Adrenal gland (tissue), 12 donors: ENCODE results near the gene CLEC11A. TPM values are rescaled to one million over a fixed set of nuclear protein-coding genes. Genes with fewer than 3 reads are reported as not detected.
"Not testable (repeated sequence)": the region's sequence is repeated elsewhere in the genome, so short reads cannot be mapped to it uniquely, and the experiment has no call there.

ENCODE experiments used
- DNase-seq, 7 donors: peaks; one replicate each; pipeline ENCODE4 v3.0.0-alpha.2; 2019 to 2020
- H3K27ac ChIP-seq, 5 donors: fragments of 200-600 bp; sonication (generic) in 4 of 5; 1 replicate in 3 of 5; 2 replicates in 2 of 5; pipeline versions ENCODE4 v1.5.1 to v1.8.0; 2016 to 2020; ENCODE audit warnings: mild to moderate bottlenecking in 1 of 5
- H3K27me3 ChIP-seq: fragments of 200-600 bp; 2 replicates; pipeline ENCODE4 v1.8.0; 2021
- H3K36me3 ChIP-seq, 2 donors: fragments of 200-600 bp; replicated peaks in 1 of 2; 1 replicate in 1 of 2; 2 replicates in 1 of 2; pipeline versions ENCODE4 v1.5.1 to v1.8.0; 2018 to 2022
- H3K4me1 ChIP-seq, 2 donors: fragments of 200-600 bp; replicated peaks in 1 of 2; 1 replicate in 1 of 2; 2 replicates in 1 of 2; pipeline versions ENCODE4 v1.5.1 to v1.8.0; 2018 to 2021
- H3K4me3 ChIP-seq, 4 donors: fragments of 200-600 bp; sonication (generic) in 3 of 4; one replicate each; pipeline ENCODE4 v1.5.1; 2016 to 2018
- H3K9me3 ChIP-seq, 3 donors: fragments of 200-600 bp; sonication (generic) in 1 of 3; replicated peaks in 1 of 3; 1 replicate in 2 of 3; 2 replicates in 1 of 3; pipeline versions ENCODE4 v1.5.1 to v1.8.0; 2016 to 2021
- POLR2A ChIP-seq, 2 donors: fragments of 450-650 bp; IDR thresholded peaks; one replicate each; pipeline ENCODE4 v1.6.1; 2017; ENCODE audit warnings: antibody characterized with exemption in 2 of 2, mild to moderate bottlenecking in 2 of 2, moderate library complexity in 1 of 2
- WGBS, 4 donors: extraction: QIAGEN DNeasy Blood & Tissue Kit in 2 of 4; methylation state at CpG; one replicate each; pipeline versions ENCODE4 v1.1.5 to v1.1.7; 2013 to 2017; 5-methylcytosine and 5-hydroxymethylcytosine counted together
- intact Hi-C, 2 donors: fragments of 100-400 bp; cut with DNase I; formaldehyde crosslinking; loops; one replicate each; pipeline versions ENCODE4 v1.14.1 to v1.15.0; 2022 to 2023
- polyA plus RNA-seq, 3 donors: library from polyadenylated mRNA; stranded (reverse); fragments of 200-250 nt in 2 of 3; fragments of 350-450 nt in 1 of 3; fragmentation: Illumina TruSeq in 1 of 3; extraction: RNeasy Lipid Tissue Mini Kit (QIAGEN cat#74804) in 1 of 3; gene quantifications; one replicate each; pipeline ENCODE4 v1.2.3, GENCODE V29; 2013 to 2014
- total RNA-seq, 9 donors: library from RNA; depleted of rRNA in 4 of 9; stranded (reverse); fragments of >200 nt in 4 of 9; fragments of 120-200 nt in 1 of 9; fragmentation: NEBNext Ultra II Directional in 1 of 9; extraction: Animal tissue kit (Norgen Biotek cat#: 25700) in 1 of 9; gene quantifications; one replicate each; pipeline versions ENCODE4 v1.1.0 to v1.2.4, GENCODE V29; 2013 to 2023
- TF ChIP-seq, protein P1 (sequence below), 6 experiments: fragments of 450-650 bp in 4 of 6; fragments of 200-600 bp in 2 of 6; sonication (generic) in 1 of 6; IDR thresholded peaks; 1 replicate in 5 of 6; 2 replicates in 1 of 6; pipeline versions ENCODE4 v1.5.1 to v1.8.0; 2016 to 2021; ENCODE audit warnings: antibody characterized with exemption in 6 of 6, mild to moderate bottlenecking in 2 of 6, moderate library complexity in 1 of 6
- donor health status: healthy with polysubstance abuse.
- donor health status: Bipolar disorder and iron deficiency.
- donor health status: DM: yes; HTN: yes; CAD: no.
- donor health status: DM: no; HTN: no; CAD: no.
- donor health status: DM: no; HTN: no; CAD: no.
- donor health status: DM: yes; HTN: yes; CAD: no.

CLEC11A gene
- total and polyA plus RNA-seq, 12 donors, result 1.6 to 53.8 (median 26.6) TPM

DNA sequence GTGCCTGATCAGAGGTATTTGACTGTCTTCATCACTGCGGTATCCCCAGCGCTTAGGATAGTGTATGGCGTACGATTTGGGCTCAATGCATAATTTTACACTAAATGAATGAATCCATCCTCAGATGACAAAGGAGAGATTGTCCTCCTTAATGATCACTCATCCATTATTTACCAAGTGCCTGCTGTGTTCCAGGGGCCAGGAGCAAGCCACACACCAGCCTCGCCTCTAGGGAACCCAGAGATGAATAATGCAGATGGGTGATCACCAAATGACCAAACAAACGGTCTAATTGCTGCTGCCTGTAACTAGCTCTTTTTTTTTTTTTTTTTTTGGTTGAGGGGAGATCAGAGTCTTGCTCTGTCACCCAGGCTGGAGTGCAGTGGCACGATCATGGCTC, 41.2 kb downstream of the CLEC11A start:
- peaks cover 7% of the 10 kb centered on the region for H3K27me3 ChIP-seq
- H3K4me3 ChIP-seq, result no peak overlapping the region
- WGBS, 4 donors, result 56 to 63% (median 59%) methylated on average over 7 of the region's 7 CpGs
- no peaks in the 10 kb centered on the region for H3K4me1 ChIP-seq
- intact Hi-C loops, result no loop called here
- DNase-seq, result no peak
- no peaks in the 10 kb centered on the region for H3K36me3 ChIP-seq
- H3K27ac ChIP-seq, result no peak overlapping the region
- no peak for TF ChIP-seq POLR2A (IDR thresholded peaks at IDR 0.05)
- TF ChIP-seq, protein P1, sequence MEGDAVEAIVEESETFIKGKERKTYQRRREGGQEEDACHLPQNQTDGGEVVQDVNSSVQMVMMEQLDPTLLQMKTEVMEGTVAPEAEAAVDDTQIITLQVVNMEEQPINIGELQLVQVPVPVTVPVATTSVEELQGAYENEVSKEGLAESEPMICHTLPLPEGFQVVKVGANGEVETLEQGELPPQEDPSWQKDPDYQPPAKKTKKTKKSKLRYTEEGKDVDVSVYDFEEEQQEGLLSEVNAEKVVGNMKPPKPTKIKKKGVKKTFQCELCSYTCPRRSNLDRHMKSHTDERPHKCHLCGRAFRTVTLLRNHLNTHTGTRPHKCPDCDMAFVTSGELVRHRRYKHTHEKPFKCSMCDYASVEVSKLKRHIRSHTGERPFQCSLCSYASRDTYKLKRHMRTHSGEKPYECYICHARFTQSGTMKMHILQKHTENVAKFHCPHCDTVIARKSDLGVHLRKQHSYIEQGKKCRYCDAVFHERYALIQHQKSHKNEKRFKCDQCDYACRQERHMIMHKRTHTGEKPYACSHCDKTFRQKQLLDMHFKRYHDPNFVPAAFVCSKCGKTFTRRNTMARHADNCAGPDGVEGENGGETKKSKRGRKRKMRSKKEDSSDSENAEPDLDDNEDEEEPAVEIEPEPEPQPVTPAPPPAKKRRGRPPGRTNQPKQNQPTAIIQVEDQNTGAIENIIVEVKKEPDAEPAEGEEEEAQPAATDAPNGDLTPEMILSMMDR (IDR thresholded peaks at IDR 0.05), result no peak
- H3K9me3 ChIP-seq, result no peaks in the 10 kb centered on the region

DNA sequence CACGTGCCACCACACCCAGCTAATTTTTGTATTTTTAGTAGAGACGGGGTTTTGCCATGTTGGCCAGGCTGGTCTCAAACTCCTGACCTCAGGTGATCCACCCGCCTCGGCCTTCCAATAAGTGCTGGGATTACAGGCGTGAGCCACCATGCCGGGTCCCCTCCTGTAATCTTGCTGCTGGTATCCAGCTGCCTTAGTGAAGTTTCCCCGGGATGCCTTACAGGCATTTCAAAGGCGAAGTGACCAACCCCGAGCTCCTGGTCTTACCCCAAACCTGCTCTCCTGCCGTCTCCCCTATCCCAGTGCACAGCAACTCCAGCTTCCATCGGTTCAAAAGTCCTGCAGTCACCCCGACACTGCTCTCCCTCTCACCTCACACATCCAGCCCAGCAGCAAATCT, 43.6 kb downstream of the CLEC11A start:
- not testable (repeated sequence) for H3K27me3 ChIP-seq, H3K36me3 ChIP-seq, H3K27ac ChIP-seq

DNA sequence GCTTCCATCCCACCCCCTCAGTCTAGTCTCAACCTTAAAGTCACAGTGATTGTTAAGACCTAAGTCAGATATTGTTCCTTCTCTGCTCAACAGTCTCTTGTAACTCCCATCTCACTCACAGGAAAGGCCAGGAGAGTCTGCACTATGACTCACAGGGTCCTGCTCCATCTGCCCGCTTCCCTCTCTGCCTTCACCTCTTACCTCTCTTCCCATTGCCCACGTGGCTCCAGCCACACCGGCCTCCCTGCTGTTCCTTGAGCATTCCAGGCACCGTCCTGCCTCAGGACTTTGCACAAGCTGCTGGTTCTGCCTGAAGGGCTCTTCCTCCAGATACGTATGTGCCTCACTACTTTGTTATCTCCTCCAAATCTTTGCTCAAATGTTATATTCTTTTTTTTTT, 44.1 kb downstream of the CLEC11A start:
- H3K36me3 ChIP-seq, intact Hi-C loops, DNase-seq, H3K27me3 ChIP-seq, H3K4me1 ChIP-seq, H3K4me3 ChIP-seq, H3K9me3 ChIP-seq, H3K27ac ChIP-seq: not testable (repeated sequence)
- 20 to 35% (median 24%) methylated on average over 5 of the region's 5 CpGs for WGBS, 4 donors

More for the DNA sequence above, 43.6 kb downstream of the CLEC11A start:
- 55 to 71% (median 60%) methylated on average over 9 to 12 of the region's 12 CpGs for WGBS, 4 donors
- H3K4me3 ChIP-seq, H3K9me3 ChIP-seq, intact Hi-C loops, H3K4me1 ChIP-seq, DNase-seq: not testable (repeated sequence)

DNA sequence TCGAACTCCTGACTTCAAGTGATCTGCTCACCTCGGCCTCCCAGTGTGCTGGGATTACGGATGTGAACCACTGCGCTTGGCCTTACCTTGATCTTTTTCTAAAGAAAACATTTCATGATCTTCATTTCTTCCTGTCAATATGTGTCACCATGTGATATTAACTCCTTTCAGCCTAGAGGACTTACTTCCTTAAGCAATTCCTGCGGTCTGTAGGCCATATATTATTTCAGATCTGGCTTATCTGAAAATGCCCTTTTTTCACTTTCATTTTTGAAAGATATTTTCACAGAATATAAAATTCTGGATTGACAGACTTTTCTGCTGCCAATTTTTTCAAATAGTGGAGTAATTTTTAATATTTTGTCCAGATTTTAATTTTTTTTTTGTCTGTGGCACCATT, 45.1 kb downstream of the CLEC11A start:
- intact Hi-C loops, result no loop called here
- Histone ChIP-seq H3K4me3 (no peak overlapping the region), H3K27me3 (peaks cover 9% of the 10 kb centered on the region), H3K4me1 (no peaks in the 10 kb centered on the region), H3K36me3 (no peaks in the 10 kb centered on the region), H3K27ac (no peak overlapping the region), H3K9me3 (no peaks in the 10 kb centered on the region)
- TF ChIP-seq, protein P1 (IDR thresholded peaks at IDR 0.05), result no peak
- TF ChIP-seq POLR2A (IDR thresholded peaks at IDR 0.05), result no peak
- no peak for DNase-seq
- WGBS, 4 donors, result 39 to 47% (median 46%) methylated on average over 5 of the region's 5 CpGs

DNA sequence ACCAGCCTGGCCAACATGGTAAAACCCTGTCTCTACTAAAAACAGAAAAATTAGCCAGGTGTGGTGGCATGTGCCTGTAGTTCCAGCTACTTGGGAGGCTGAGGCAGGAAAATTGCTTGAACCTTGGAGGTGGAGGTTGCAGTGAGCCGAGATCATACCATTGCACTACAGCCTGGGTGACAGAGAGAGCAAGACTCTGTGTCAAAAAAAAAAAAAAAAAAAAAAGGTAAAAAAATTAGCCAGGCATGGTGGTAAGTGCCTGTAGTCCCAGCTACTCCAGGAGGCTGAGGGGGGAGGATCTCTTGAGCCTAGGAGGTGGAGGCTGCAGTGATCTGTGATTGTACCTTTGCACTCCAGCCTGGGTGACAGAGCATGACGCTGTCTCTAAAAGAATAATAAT, 47.0 kb downstream of the CLEC11A start, which contains the start of gene GPR32:
TSS of gene GPR32 (plus strand) at position 301 of the 400 bp plus-strand sequence. CDS start 137 bp downstream, outside the sequence.
- intact Hi-C loops, H3K36me3 ChIP-seq, H3K27me3 ChIP-seq, H3K4me3 ChIP-seq, H3K27ac ChIP-seq, H3K4me1 ChIP-seq, H3K9me3 ChIP-seq, DNase-seq: not testable (repeated sequence)
- 76 to 89% (median 84%) methylated on average over 2 of the region's 2 CpGs for WGBS, 4 donors

DNA sequence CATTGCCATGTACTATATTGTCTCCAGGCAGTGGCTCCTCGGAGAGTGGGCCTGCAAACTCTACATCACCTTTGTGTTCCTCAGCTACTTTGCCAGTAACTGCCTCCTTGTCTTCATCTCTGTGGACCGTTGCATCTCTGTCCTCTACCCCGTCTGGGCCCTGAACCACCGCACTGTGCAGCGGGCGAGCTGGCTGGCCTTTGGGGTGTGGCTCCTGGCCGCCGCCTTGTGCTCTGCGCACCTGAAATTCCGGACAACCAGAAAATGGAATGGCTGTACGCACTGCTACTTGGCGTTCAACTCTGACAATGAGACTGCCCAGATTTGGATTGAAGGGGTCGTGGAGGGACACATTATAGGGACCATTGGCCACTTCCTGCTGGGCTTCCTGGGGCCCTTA, 47.7 kb downstream of the CLEC11A start:
- Histone ChIP-seq H3K4me1 (no peaks in the 10 kb centered on the region), H3K36me3 (no peaks in the 10 kb centered on the region), H3K4me3 (no peak overlapping the region), H3K9me3 (no peaks in the 10 kb centered on the region), H3K27ac (no peak overlapping the region), H3K27me3 (peaks cover 7% of the 10 kb centered on the region)
- intact Hi-C loops, result no loop called here
- WGBS, 4 donors, result 84 to 89% (median 85%) methylated on average over 12 to 13 of the region's 13 CpGs
- no peak for DNase-seq
- TF ChIP-seq, protein P1 (IDR thresholded peaks at IDR 0.05), result no peak
- no peak for TF ChIP-seq POLR2A (IDR thresholded peaks at IDR 0.05)
